DMS153 treated with DMSO at 0.1 percent for 48 hours (cell line): Measurements from ENCODE around the gene SCFD1.
A peak's percentile ranks its signal among the peaks of the same experiment; 100 is the strongest.
"Not testable (repeated sequence)": the region's sequence is repeated elsewhere in the genome, so short reads cannot be mapped to it uniquely, and the experiment has no call there.

Source experiments
- DNase-seq: peaks from one replicate; lab custom pipeline; 2025; ENCODE audit not compliant: unreplicated experiment; lab: John Stamatoyannopoulos, UW

Gene SCFD1

DNA sequence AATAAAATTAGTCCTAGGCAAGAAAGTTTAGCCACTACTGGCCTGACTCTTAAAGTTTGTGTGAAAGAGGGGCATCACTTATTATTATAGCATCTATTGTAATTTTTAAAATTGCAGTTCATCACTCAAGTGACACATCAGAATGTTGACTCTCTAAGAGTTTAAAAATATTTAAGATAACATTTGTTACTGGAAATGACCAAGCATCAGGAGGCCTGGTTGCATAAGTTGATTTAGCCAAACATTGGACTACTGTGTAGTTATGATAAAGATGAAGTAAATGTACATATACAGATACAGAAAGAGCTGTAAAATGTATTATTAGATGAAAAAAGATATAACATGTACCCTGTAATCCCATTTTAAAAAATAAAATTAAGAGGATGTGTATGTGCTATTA is 47.5 kb downstream of the SCFD1 start:
- no peak for DNase-seq

DNA sequence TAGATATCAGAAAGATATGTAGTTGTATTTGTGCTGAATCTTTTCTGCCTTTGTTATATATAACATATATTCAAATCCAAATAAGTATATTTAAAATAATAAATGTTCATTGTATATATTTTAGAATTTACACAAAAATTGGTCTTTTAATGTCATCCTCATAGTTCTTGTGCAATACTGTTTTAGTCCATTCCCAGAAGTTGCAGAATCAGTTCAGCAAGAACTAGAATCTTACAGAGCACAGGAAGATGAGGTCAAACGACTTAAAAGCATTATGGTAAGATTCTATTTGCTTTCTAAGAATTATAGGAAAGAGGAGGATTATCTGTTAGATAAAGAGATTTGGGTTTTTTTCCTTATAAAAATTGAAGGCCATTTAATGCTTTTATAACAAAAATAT is 51.0 kb downstream of the SCFD1 start:
- no peak for DNase-seq

DNA sequence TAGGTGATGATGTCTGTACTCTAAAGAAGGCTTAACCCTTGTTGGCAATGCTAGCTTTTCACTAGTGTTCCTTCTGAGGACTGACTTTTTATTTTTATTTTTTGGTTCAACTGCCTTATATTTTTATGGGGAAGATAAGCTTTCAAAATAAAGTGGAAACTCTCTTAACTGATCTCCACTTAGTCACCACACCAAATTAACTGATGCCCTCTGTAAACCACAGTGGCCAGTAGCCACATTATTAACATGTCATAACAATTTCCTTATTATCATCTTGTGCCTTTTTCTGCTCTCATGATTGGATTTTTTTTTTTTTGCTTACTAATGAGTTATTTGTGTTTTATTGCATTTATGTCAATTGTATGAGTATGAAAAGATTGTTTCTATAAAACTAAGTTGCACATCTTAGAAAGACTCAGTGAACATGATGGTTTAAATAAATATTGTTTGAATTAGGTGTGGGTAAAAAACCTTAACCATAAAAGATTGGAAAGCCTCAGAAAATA is 56.9 kb downstream of the SCFD1 start:
- DNase-seq, result no peak

DNA sequence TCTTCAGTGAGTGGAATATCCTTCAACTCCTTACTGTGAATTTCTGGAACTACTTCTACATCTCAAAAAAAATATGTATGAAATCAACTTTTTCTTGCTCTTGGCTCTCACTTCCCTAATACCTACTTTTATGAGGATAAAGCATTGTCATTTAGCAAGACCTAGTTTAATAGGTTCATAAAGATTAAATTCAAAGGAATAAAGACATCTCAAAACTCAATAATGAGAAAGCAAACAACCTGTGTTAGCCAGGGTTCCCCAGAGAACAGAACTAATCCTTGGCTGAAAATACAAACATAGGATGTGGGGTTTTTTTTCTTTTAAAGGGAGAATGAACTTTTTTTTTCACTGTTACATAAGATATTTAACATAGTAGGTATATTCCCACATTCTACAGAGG is 57.9 kb downstream of the SCFD1 start:
- no peak for DNase-seq

DNA sequence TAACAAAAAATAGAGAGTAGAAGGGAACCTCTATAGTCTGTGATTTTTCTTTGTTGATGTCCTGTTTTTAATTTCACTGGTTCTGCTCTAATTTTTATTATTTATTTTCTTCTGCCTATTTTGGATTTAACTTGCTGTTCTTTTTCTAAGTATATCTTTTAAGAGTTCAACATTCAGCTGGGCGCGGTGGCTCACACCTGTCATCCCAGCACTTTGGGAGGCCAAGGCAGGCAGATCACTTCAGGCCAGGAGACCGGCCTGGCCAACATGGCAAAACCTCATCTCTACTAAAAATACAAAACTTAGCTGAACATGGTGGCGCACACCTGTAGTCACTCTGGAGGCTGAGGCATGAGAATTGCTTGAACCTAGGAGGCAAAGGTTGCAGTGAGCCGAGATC is 58.7 kb downstream of the SCFD1 start:
- not testable (repeated sequence) for DNase-seq

DNA sequence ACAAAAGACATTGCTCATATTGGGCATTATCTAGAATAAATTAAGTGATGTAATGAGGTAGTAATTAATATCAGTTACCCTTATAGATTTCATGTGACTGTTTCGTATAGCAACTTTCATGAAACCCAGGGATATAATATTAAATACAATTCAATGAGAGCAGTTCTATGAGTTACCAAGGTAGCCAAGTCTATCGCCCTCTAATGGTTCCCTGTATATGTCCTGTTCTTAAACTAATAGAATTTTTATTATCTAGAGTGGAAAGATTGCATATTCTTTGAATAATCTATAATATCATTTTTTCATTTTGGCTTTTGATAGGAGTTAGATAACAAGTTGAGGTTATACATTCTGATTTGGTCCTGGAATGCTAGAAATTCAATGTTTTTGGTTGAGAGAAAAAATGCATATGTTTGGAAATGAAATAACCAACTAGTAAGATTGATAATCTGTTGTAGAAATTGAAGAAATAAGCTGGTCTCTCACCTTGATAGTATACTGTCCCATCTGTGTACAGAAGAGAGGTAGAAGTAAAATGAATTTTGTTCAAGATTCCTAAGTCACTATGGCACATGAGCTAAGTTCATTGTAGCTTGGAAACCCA is 59.7 kb downstream of the SCFD1 start:
- DNase-seq, result no peak

DNA sequence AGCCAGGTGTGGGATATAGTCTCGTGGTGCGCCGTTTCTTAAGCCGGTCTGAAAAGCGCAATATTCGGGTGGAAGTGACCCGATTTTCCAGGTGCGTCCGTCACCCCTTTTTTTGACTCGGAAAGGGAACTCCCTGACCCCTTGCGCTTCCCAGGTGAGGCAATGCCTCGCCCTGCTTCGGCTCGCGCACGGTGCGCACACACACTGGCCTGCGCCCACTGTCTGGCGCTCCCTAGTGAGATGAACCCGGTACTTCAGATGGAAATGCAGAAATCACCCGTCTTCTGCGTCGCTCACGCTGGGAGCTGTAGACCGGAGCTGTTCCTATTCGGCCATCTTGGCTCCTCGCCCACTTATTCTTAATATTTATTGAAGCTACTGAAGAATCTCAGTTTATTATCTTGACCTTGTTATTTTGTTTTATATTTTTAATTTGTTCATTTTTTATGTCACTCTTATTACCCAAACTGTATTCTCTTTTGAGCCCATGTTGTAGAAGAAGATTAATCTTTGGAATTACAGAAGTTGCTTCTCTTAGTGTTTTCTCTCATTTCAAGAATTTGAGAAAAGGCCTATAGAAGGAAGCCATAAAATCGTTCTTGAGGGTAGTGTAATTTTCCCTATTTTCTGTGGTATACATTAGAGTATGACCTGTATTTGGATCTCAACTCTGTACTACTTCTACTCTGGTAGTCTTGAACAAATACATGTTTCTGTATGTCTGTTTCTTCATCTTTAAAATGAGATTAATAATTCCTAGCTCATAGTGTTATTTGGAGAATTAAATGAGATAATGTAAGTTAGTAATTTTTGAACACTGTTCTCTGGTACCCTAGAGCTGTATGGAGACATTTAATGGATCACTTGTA is 68.6 kb downstream of the SCFD1 start:
- DNase-seq, result peak; percentile 1

DNA sequence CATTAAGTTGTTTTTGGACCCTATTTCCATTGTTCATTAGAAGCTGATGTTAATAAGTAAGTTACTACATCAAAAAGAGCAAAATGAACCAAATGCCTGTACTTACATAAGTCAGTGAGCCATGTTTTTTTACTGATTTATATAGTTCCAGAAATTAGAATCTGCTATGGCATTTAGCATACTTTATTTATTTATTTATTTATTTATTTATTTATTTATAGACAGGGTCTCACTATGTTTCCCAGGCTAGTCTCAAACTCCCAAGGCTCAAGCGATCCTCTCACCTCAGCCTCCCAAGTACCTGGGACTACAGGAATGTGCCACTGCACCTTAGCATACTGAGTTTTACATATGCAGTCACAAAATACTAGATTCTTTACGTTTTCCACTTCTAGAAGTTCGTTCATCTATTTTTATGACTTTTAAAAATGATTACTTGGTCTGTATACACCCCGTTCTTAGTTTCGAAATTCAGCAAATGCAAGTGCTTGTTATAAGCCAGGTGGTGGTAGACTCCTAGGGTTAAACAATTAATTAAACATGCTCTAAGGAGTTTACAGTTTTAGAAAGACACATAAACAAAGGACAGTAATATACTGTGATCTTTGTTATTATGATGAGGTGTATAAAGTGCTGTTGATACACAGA is 69.8 kb downstream of the SCFD1 start:
- DNase-seq, result no peak

DNA sequence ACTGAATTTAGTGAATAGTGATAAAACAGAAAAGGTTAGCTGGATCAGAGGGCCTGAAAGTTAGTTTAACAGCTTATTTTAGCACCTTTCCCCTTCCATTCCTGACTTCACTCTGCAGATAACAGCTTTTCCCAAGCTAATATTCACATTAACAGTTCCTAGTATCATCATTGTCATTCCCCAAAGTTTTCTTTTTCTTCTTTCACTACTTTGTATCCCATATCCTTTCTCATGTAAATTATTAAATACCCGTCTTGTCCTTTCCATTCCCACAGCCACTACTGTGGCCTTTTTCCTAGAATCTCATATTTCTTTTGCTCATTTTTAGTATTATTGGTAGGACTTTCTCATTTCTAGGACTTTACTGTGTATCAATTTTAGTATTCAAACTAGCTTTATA is 70.5 kb downstream of the SCFD1 start:
- no peak for DNase-seq

DNA sequence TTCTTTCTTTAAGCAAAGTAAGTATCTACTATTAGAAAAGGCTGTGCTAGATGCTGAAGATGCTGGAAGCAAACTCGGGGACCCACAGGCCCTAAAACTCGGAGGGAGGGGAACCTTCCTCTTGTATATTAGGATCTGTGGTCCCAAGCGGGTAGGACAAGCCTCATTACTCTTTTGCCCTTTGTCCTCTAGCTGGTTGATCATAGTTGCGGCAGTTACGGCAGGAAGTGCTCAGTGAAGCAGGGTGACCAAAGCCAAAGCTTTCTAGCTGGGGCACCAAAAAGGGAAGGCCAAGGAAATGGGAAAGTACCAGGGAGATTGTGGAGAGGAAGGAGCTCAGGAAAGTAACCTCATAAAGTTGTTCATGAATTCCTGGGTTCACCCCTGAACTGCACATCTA is 76.3 kb downstream of the SCFD1 start:
- DNase-seq, result no peak

DNA sequence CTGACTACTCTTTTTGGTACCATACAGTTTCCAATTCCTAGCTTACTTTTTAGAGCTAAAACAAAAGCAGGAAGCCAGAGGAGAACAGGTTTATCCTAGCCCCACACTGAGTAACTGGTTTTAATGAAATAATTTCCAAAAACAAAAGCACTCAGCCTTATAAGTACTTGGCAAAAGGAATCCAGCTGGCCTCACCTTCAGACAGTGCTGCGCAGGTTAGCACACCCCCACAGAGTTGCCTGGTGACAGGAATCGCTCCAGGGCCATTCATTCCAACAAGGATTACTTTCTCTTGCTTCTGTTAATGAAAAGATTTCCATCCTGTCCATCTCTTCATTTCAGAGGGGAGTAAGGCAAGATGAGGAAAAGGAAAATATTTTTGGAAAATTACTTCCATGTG is 84.6 kb downstream of the SCFD1 start:
- no peak for DNase-seq

DNA sequence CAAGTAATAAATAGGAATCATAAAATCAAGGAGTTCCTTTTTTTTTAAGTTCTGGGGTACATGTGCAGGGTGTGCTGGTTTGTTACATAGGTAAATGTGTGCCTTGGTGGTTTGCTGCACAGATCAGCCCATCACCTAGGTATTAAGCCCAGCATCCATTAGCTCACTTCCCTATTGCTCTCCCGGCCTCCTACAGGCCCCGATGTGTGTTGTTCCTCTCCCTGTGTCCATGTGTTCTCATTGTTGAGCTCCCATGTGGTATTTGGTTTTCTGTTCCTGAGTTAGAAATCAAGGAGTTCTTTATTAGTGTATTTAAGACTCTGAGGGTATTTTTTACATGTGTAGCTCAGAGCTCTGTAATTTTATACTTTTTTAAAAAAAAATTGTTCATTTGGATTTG is 86.0 kb downstream of the SCFD1 start:
- no peak for DNase-seq

DNA sequence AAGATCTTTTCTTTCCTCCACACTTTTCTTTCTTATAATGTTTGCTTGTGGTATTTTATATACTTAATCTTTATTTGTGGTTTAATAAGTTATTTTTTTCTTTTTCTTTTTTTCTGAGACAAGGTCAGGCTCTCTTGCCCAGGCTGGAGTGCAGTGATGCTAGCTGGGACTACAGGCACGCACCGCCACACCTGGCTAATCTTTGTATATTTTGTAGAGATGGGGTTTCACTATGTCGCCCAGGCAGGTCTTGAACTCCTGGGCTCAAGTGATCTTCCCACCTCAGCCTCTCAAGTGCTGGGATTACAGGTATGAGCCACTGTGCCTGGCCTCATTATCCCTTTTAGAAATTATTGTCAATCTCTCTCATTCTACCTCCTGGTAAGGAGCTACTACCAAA is 87.1 kb downstream of the SCFD1 start:
- no peak for DNase-seq

DNA sequence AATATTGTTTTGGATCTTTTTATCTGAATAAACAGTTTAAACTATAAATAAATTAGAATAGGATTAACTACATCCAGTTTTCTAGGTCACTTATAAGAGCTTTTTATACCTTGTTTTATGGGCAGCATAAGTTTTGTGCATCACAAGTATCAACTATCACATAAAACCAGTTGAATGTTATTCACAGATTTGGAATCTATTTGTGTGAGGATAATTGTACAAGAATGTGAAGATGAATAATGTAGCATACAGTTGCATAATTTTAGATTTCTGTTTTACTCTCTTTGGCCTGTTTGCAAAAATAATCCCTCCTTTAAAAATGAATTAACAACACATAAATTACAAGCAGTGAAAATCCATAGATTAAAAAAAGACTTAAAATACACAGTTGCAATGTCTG is 88.8 kb downstream of the SCFD1 start:
- DNase-seq, result no peak

DNA sequence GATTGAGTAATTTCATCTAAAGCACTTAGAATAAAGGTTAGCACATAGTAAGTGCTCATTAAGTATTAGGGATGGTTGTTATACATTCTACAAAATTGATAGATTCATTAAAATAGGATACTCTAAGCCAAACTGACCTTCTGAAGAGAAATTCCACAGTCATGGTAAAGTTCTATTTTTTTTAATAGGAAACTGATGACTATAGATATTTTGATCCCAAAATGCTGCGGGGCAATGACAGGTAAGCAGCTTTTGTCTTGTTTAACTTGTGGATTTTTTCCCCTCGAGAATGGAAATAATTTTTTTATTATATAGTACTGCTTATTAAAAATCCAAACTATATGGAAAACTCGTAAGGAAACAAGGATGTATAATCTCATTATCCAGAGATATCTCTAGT is 97.0 kb downstream of the SCFD1 start:
- DNase-seq, result no peak

DNA sequence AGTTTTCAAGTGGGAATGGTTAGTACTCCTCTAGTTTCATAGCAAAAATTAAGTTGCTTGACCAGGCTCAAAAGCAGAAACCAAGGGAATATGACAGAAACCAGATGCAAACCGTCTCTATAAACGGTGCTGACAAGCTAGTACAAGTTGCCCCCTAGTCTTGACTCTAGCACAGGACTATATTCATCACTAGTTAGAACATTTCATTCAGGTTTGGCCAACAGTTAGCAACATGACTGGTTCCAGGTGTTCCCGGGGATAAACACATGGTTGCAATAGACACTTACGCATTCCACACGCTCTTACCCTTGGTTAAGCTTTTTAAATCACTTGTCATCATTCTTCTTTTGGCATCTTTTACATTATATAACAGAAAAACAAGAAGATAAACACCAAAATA is 103.6 kb downstream of the SCFD1 start:
- no peak for DNase-seq

DNA sequence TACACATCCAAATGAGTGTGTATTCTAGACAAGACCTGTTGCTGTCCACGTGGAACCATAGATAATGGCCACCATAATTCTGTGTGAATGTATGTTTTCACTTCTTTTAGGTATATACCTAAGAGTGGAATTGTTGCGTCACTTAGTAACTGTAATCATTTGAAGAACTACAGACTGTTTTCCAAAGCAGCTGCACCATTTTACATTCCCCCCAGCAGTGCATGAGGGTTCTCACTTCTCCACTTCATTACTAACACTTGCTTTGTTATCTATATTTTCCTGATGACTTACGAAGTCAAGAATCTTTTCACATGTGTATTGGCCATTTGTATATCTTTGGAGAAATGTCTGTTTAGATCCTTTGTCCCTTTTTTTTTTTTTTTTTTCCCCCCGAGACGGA is 106.4 kb downstream of the SCFD1 start:
- no peak for DNase-seq

DNA sequence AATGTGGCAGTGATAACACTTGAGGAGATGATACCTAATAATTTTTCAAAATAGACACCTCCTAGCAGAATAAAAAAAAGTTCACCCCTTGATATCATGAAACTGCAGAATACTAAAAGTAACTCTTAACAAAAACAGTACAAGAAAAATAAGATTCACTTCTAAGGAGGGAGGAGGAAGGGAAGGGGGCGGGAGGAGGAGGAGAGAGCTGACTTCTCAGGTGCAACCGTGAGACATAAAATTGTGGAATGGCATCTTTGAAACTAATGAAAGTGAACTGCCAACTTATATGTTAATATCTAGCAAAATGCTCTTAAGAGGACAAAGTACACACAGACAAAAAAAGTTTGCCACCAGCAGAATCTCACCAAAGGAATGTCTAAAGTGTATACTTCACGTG is 115.8 kb downstream of the SCFD1 start:
- DNase-seq, result no peak

DNA sequence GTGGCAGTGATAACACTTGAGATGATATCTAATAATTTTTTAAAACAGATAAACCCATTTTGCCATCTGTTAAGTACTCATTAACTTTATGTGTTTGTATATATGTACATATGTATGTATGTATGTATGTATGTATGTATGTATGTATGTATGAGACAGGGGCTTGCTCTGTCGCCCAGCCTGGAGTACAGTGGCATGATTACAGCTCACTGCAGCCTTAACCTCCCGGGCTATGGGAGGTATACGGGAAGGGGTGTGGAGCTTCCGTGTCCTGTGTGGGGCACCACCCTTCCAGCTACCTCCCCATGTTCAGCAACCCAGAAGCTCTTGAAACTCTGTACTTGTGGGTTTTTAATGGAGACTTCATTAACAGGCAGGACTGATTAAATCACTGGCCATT is 116.9 kb downstream of the SCFD1 start:
- DNase-seq, result no peak

DNA sequence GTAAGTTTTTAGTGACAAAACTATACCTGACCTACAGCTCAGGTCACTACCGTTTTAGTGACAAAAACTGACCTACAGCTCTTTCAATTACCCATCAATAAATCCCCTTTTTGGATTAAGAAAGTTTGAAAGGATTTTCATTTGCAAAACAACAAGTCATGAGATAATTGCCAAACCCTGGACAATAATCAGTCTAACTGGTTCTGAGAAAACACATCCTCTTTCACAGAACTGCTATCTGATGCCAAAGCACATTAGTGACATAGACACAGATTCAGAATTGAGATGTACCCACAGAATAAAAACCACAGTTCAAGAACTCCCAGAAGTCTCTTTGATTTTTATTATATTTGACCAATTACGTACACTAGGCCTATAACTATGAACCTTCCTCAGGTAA is 126.2 kb downstream of the SCFD1 start:
- DNase-seq, result no peak

DNA sequence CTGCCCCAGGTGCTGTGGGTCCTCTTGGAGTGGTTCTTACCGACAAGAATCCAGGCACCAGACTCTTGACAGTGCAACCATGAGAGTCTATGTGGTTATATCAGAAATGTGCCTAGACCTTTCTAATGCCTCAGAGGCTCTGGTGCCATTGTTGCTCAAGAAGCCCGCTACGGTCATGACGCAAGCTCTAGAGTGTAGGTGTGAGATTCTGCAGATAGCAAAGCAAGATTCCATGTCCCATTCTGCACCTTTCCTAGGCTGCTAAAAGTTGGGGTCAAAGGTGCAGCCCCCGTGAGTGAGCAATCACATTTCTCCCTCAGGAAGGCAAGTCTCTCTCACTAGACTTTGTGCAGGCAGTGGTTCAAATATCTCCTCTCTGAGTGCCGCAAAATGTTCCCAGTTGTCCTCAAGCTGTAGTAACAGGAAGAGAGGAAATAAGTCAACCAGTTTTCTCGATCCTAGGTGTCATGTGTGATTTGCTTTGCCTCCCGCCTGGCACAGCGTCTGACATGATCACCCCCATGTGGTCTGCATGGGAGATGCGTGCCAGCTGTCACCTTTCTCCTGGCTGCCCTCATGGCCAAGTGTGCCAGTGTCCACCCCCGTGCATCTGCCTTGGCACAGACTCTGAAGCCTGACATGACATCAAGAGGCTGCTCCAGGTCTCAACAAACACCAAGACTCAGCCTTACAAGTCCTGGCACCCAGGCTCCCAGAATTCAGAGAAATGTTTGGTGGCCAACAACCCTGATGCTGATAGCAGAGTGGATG is 129.7 kb downstream of the SCFD1 start:
- DNase-seq, result no peak
